C4-2B (cell line): ENCODE data around the gene DOCK6.

ENCODE experiments used
- CTCF ChIP-seq: fragments of 450-650 bp; conservative IDR thresholded peaks from 2 replicates; pipeline ENCODE4 v1.5.1; 2017; ENCODE audit warnings: mild to moderate bottlenecking
- ZFX ChIP-seq: fragments of 450-650 bp; IDR thresholded peaks from 2 replicates; pipeline ENCODE4 v1.6.1; 2017

- TF ChIP-seq CTCF (no peak), ZFX (no peak)
Observed at GRCh38 chr19:11175920-11176319, 86.4 kb downstream of the DOCK6 start.
